Measurements from ENCODE around the gene LCOR. TPM values are rescaled to one million over a fixed set of nuclear protein-coding genes. Genes with fewer than 3 reads are reported as not detected.

LCOR gene
- total RNA-seq, 1 experiment from 2014 or later, result 39.2 TPM

DNA sequence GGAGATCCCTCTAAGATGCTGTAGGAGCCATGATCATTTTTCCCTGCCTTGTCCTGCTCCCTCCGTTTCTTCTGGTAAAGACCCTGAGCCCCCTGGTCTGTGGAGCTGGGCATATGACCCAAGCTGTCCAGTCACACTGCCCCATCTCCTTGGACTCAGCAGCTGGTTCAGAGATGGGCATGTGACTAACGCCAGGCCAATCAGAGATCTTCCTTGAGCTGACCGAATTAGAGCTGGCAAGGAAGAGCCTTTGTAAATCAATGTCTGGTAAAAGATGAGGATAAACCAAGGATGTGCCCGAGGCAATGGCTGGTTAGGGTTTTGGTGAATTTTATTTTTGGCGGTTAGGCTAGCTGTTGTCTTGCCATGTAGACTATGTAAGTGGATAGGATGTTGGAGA, 173.3 kb downstream of the LCOR start:
- H3K27me3 ChIP-seq (replicated peaks; ENCODE audit: insufficient read depth, low read depth, low read length, poor library complexity), result no peaks in the 10 kb centered on the region
- TF ChIP-seq, protein P1, sequence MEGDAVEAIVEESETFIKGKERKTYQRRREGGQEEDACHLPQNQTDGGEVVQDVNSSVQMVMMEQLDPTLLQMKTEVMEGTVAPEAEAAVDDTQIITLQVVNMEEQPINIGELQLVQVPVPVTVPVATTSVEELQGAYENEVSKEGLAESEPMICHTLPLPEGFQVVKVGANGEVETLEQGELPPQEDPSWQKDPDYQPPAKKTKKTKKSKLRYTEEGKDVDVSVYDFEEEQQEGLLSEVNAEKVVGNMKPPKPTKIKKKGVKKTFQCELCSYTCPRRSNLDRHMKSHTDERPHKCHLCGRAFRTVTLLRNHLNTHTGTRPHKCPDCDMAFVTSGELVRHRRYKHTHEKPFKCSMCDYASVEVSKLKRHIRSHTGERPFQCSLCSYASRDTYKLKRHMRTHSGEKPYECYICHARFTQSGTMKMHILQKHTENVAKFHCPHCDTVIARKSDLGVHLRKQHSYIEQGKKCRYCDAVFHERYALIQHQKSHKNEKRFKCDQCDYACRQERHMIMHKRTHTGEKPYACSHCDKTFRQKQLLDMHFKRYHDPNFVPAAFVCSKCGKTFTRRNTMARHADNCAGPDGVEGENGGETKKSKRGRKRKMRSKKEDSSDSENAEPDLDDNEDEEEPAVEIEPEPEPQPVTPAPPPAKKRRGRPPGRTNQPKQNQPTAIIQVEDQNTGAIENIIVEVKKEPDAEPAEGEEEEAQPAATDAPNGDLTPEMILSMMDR (conservative IDR thresholded peaks at IDR 0.05; ENCODE audit: low read depth, low read length), result no peak
- TF ChIP-seq EZH2 (IDR thresholded peaks at IDR 0.05; ENCODE audit: borderline replicate concordance, low read depth, low read length, poor library complexity, severe bottlenecking), result no peak
- H3K9me3 ChIP-seq (ENCODE audit: low read depth, low read length, poor library complexity, severe bottlenecking), result peaks cover 9% of the 10 kb centered on the region
- H3K36me3 ChIP-seq (ENCODE audit: insufficient read depth, low read length, poor library complexity, severe bottlenecking), result no peaks in the 10 kb centered on the region
- ChIA-PET POLR2A (ENCODE audit: low non-redundant PET) (no interaction called here), CTCF (no interaction called here)
- no peaks in the 10 kb centered on the region for H3K4me1 ChIP-seq (ENCODE audit: insufficient read depth, low read length, poor library complexity, severe bottlenecking)
- no TSS peak for BruUV-seq (replicated peaks)
- H3K4me3 ChIP-seq (ENCODE audit: low read depth, low read length, poor library complexity, severe bottlenecking), result no peak overlapping the region
- intact Hi-C loops (cut with micrococcal nuclease; ENCODE audit: unreplicated experiment), result no loop called here
- H3K27ac ChIP-seq (ENCODE audit: low read depth, low read length, poor library complexity, severe bottlenecking), result no peak overlapping the region
- no peak for DNase-seq (ENCODE audit: low spot score)

DNA sequence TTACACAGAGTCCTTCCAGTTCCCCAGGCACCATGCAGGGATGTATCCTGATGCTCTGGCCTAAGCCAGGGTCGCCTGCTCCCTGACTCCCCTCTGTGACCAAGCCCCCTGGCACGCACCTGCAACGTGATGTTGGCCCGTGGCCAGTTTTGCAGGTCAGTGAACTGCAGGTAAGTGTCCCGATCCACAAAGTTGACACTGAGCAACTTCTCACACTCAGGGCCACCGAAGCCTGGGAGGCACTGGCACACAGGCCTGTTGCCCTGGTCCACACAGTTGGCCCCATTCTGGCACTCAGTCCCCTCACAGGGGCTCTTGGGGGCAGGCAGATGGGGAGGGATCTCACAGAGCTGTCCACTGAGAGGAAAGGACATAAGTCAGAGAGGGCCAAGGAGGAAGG, 174.3 kb downstream of the LCOR start:
- no peak overlapping the region for H3K27ac ChIP-seq (ENCODE audit: low read depth, low read length, poor library complexity, severe bottlenecking)
- DNase-seq (ENCODE audit: low spot score), result no peak
- no TSS peak for BruUV-seq (replicated peaks)
- no peak for TF ChIP-seq EZH2 (IDR thresholded peaks at IDR 0.05; ENCODE audit: borderline replicate concordance, low read depth, low read length, poor library complexity, severe bottlenecking)
- TF ChIP-seq, protein P1 (conservative IDR thresholded peaks at IDR 0.05; ENCODE audit: low read depth, low read length), result no peak
- H3K36me3 ChIP-seq (ENCODE audit: insufficient read depth, low read length, poor library complexity, severe bottlenecking), result no peaks in the 10 kb centered on the region
- ChIA-PET CTCF (no interaction called here), POLR2A (ENCODE audit: low non-redundant PET) (no interaction called here)
- no peaks in the 10 kb centered on the region for H3K4me1 ChIP-seq (ENCODE audit: insufficient read depth, low read length, poor library complexity, severe bottlenecking)
- H3K9me3 ChIP-seq (ENCODE audit: low read depth, low read length, poor library complexity, severe bottlenecking), result peaks cover 9% of the 10 kb centered on the region
- no peaks in the 10 kb centered on the region for H3K27me3 ChIP-seq (replicated peaks; ENCODE audit: insufficient read depth, low read depth, low read length, poor library complexity)
- intact Hi-C loops (cut with micrococcal nuclease; ENCODE audit: unreplicated experiment), result no loop called here
- H3K4me3 ChIP-seq (ENCODE audit: low read depth, low read length, poor library complexity, severe bottlenecking), result no peak overlapping the region

- H3K4me1 ChIP-seq (ENCODE audit: insufficient read depth, low read length, poor library complexity, severe bottlenecking), result no peaks in the 10 kb centered on the region
- POLR2A ChIA-PET (ENCODE audit: low non-redundant PET), result no interaction called here
- intact Hi-C loops (cut with micrococcal nuclease; ENCODE audit: unreplicated experiment), result no loop called here
- no TSS peak for BruUV-seq (replicated peaks)
- no peaks in the 10 kb centered on the region for H3K27me3 ChIP-seq (replicated peaks; ENCODE audit: insufficient read depth, low read depth, low read length, poor library complexity)
- no peak overlapping the region for H3K4me3 ChIP-seq (ENCODE audit: low read depth, low read length, poor library complexity, severe bottlenecking)
- CTCF ChIA-PET, result no interaction called here
- peaks cover 9% of the 10 kb centered on the region for H3K9me3 ChIP-seq (ENCODE audit: low read depth, low read length, poor library complexity, severe bottlenecking)
- TF ChIP-seq, protein P1 (conservative IDR thresholded peaks at IDR 0.05; ENCODE audit: low read depth, low read length), result no peak
- no peak for TF ChIP-seq EZH2 (IDR thresholded peaks at IDR 0.05; ENCODE audit: borderline replicate concordance, low read depth, low read length, poor library complexity, severe bottlenecking)
- DNase-seq (ENCODE audit: low spot score), result no peak
- no peak overlapping the region for H3K27ac ChIP-seq (ENCODE audit: low read depth, low read length, poor library complexity, severe bottlenecking)
- H3K36me3 ChIP-seq (ENCODE audit: insufficient read depth, low read length, poor library complexity, severe bottlenecking), result no peaks in the 10 kb centered on the region
Measured at GRCh38 chr10:97007417-97007816, 175.3 kb downstream of the LCOR start.

Data from A673 (cell line).